Osteoblast (primary cell): Measurements from ENCODE around the gene CCDC81. TPM values are rescaled to one million over a fixed set of nuclear protein-coding genes. Genes with fewer than 3 reads are reported as not detected.

ENCODE experiments used
- DNase-seq: peaks from one replicate; pipeline ENCODE4 v3.0.0; 2011; ENCODE audit warnings: low spot score, mixed read lengths; ENCODE audit not compliant: insufficient read length; ENCODE audit errors: missing footprints
- H2AFZ ChIP-seq: 2 replicates; pipeline ENCODE4 v1.6.0; 2011; ENCODE audit warnings: mild to moderate bottlenecking, low read length
- H3K27ac ChIP-seq: 2 replicates; pipeline ENCODE4 v1.5.1; 2011; ENCODE audit warnings: mild to moderate bottlenecking, low read depth, low read length, moderate library complexity
- H3K27me3 ChIP-seq: 2 replicates; pipeline ENCODE4 v1.6.0; 2012; ENCODE audit warnings: mild to moderate bottlenecking, control low read depth, inconsistent platforms, low read length, moderate library complexity; ENCODE audit not compliant: insufficient read depth
- H3K36me3 ChIP-seq: 2 replicates; pipeline ENCODE4 v1.5.1; 2011; ENCODE audit warnings: mild to moderate bottlenecking, low read length, control low read depth, moderate library complexity; ENCODE audit not compliant: insufficient read depth
- H3K4me1 ChIP-seq: 2 replicates; pipeline ENCODE4 v1.5.1; 2011; ENCODE audit warnings: mild to moderate bottlenecking, low read length, control low read depth, moderate library complexity; ENCODE audit not compliant: insufficient read depth
- H3K4me2 ChIP-seq: 2 replicates; pipeline ENCODE4 v1.6.0; 2011; ENCODE audit warnings: mild to moderate bottlenecking, low read length; ENCODE audit not compliant: insufficient read depth
- H3K4me3 ChIP-seq: fragments of 200-600 bp; sonication (generic); 3 replicates; pipeline ENCODE4 v1.5.1; 2012; ENCODE audit warnings: mild to moderate bottlenecking, low read length, inconsistent platforms; ENCODE audit not compliant: insufficient read depth
- H3K79me2 ChIP-seq: 2 replicates; pipeline ENCODE4 v1.6.0; 2012; ENCODE audit warnings: mild to moderate bottlenecking, low read length, control low read depth, inconsistent platforms; ENCODE audit not compliant: insufficient read depth
- H3K9me3 ChIP-seq: 2 replicates; pipeline ENCODE4 v1.5.1; 2011; ENCODE audit warnings: low read depth, low read length, control low read depth
- H4K20me1 ChIP-seq: 2 replicates; pipeline ENCODE4 v1.6.0; 2012; ENCODE audit warnings: mild to moderate bottlenecking, low read length, control low read depth; ENCODE audit not compliant: insufficient read depth
- CTCF ChIP-seq: IDR thresholded peaks from 2 replicates; pipeline ENCODE4 v1.5.1; 2011; ENCODE audit warnings: mild to moderate bottlenecking, low read depth, low read length, moderate library complexity; ENCODE audit errors: extremely low read depth
- total RNA-seq: library from RNA; depleted of rRNA; stranded (reverse); fragments of >200 nt; gene quantifications from 2 replicates; pipeline ENCODE4 v1.2.3, GENCODE V29; 2012

Gene CCDC81
- total RNA-seq, 1 donor: 0.36 TPM

GRCh38 chr11:86390487-86390886, 15.8 kb downstream of the CCDC81 start:
- no peak for DNase-seq
- Histone ChIP-seq H3K9me3 (no peaks in the 10 kb centered on the region), H2AFZ (no peak overlapping the region), H3K4me1 (peaks cover 10% of the 10 kb centered on the region), H4K20me1 (no peaks in the 10 kb centered on the region), H3K36me3 (no peaks in the 10 kb centered on the region), H3K27me3 (no peaks in the 10 kb centered on the region), H3K4me2 (no peak overlapping the region), H3K4me3 (no peak overlapping the region), H3K79me2 (no peaks in the 10 kb centered on the region), H3K27ac (no peak overlapping the region)
- TF ChIP-seq CTCF: no peak

- Histone ChIP-seq H3K4me1 (peaks cover 29% of the 10 kb centered on the region), H2AFZ (peak overlapping the region; percentile 93), H3K36me3 (no peaks in the 10 kb centered on the region), H3K79me2 (no peaks in the 10 kb centered on the region), H3K4me3 (peak overlapping the region; percentile 33), H4K20me1 (no peaks in the 10 kb centered on the region), H3K9me3 (no peaks in the 10 kb centered on the region), H3K27ac (peak overlapping the region; percentile 20), H3K27me3 (no peaks in the 10 kb centered on the region), H3K4me2 (peak overlapping the region; percentile 49)
- no peak for TF ChIP-seq CTCF
- DNase-seq: no peak
Measured at GRCh38 chr11:86395061-86395551, 20.4 kb downstream of the CCDC81 start.

GRCh38 chr11:86396396-86396795, 21.7 kb downstream of the CCDC81 start:
- peak overlapping the region; percentile 39 for H3K4me2 ChIP-seq
- DNase-seq: peak; percentile 58

GRCh38 chr11:86397351-86397750, 22.7 kb downstream of the CCDC81 start:
- Histone ChIP-seq H3K36me3 (no peaks in the 10 kb centered on the region), H3K4me3 (no peak overlapping the region), H3K9me3 (no peaks in the 10 kb centered on the region), H3K4me2 (no peak overlapping the region), H3K27me3 (no peaks in the 10 kb centered on the region), H4K20me1 (no peaks in the 10 kb centered on the region), H2AFZ (no peak overlapping the region), H3K79me2 (no peaks in the 10 kb centered on the region), H3K27ac (no peak overlapping the region), H3K4me1 (peaks cover 29% of the 10 kb centered on the region)
- no peak for TF ChIP-seq CTCF
- DNase-seq: no peak

More at GRCh38 chr11:86396396-86396795, 21.7 kb downstream of the CCDC81 start:
- Histone ChIP-seq H2AFZ (no peak overlapping the region), H3K79me2 (no peaks in the 10 kb centered on the region), H3K4me3 (no peak overlapping the region), H3K36me3 (no peaks in the 10 kb centered on the region), H3K9me3 (no peaks in the 10 kb centered on the region), H3K27ac (peak overlapping the region; percentile 36), H3K4me1 (peaks cover 29% of the 10 kb centered on the region), H3K27me3 (no peaks in the 10 kb centered on the region), H4K20me1 (no peaks in the 10 kb centered on the region)
- TF ChIP-seq CTCF: no peak
